Measurements from ENCODE around the gene IFFO2. TPM values are rescaled to one million over a fixed set of nuclear protein-coding genes. Genes with fewer than 3 reads are reported as not detected.

The IFFO2 gene
- polyA plus RNA-seq, 1 of the 3 experiments (the other 2 are of a cell fraction): 10.5 TPM

GRCh38 chr1:18948048-18948912 lies 8.2 kb downstream of the IFFO2 start:
- Histone ChIP-seq H3K27ac (ENCODE audit: low read depth in 2 of 2, low read length in 1 of 2) (peak overlapping the region in 1 of 2 experiments; percentile 34; a peak in 2 of 4 replicates), H3K4me2 (peak overlapping the region; percentile 9; the same call in 1 of the 2 replicates), H3K36me3 (replicated peaks in 1 of 2; ENCODE audit: control insufficient read depth in 1 of 2, insufficient read depth in 2 of 2, low read length in 1 of 2) (peaks cover 0 to 7% of the 10 kb centered on the region in 2 experiments), H4K20me1 (ENCODE audit: insufficient read depth) (no peaks in the 10 kb centered on the region), H3K79me2 (ENCODE audit: insufficient read depth) (peaks cover 98% of the 10 kb centered on the region), H3K4me3 (ENCODE audit: low read depth in 2 of 2, low read length in 1 of 2) (no peak overlapping the region), H3F3A (replicated peaks; ENCODE audit: insufficient read depth) (peaks cover 4% of the 10 kb centered on the region), H3K27me3 (ENCODE audit: insufficient read depth) (no peaks in the 10 kb centered on the region), H3K4me1 (ENCODE audit: control insufficient read depth in 1 of 2, insufficient read depth in 2 of 2, low read depth in 1 of 2, low read length in 1 of 2) (peaks cover 10 to 49% of the 10 kb centered on the region in 2 experiments; a peak in 3 of 4 replicates), H3K9me2 (no peaks in the 10 kb centered on the region), H3K9me3 (no peaks in the 10 kb centered on the region), H2AFZ (ENCODE audit: low read depth) (no peak overlapping the region), H3K9ac (no peak overlapping the region; the same call in 1 of the 2 replicates)
- CTCF ChIA-PET: interaction anchor here (1.2 kb wide), 1 partner anchor 41 kb away, joined by 3 read pairs; no protein-coding TSS in a partner anchor
- TF ChIP-seq JUND (IDR thresholded peaks at IDR 0.05) (no peak), YY1 (IDR thresholded peaks at IDR 0.05; ENCODE audit: low read depth) (no peak), RXRA (IDR thresholded peaks at IDR 0.05; ENCODE audit: borderline replicate concordance, low read depth) (no peak), MEF2A (IDR thresholded peaks at IDR 0.05; ENCODE audit: borderline replicate concordance, low read depth) (no peak), USF1 (IDR thresholded peaks at IDR 0.05; ENCODE audit: borderline replicate concordance, low read depth) (no peak), MXI1 (IDR thresholded peaks at IDR 0.05; ENCODE audit: low read depth, low read length) (no peak), TCF12 (IDR thresholded peaks at IDR 0.05) (no peak), RFX5 (IDR thresholded peaks at IDR 0.05; ENCODE audit: low read length) (no peak), RAD21 (IDR thresholded peaks at IDR 0.05; ENCODE audit: low read length) (no peak), GABPA (IDR thresholded peaks at IDR 0.05; ENCODE audit: low read depth) (no peak), CTCF (IDR thresholded peaks at IDR 0.05) (no peak), ZBTB33 (IDR thresholded peaks at IDR 0.05; ENCODE audit: borderline replicate concordance, low read depth) (no peak), EZH2phosphoT487 (IDR thresholded peaks at IDR 0.05; ENCODE audit: borderline replicate concordance, low read depth) (no peak), EP300 (IDR thresholded peaks at IDR 0.05; ENCODE audit: borderline replicate concordance in 1 of 2, low read depth in 1 of 2, low read length in 1 of 2) (no peak)
- POLR2A ChIA-PET: no interaction called here
- no peak for DNase-seq
- 72% methylated on average over 9 of the region's 15 CpGs for WGBS (ENCODE audit: low lambda C conversion rate)

Data from SK-N-SH (cell line).